CD4-positive, alpha-beta T cell treated with Interleukin-6 at 100 ng/mL for 8 hours (primary cell): ENCODE results near the gene DUSP8.
"Not testable (repeated sequence)": the region's sequence is repeated elsewhere in the genome, so short reads cannot be mapped to it uniquely, and the experiment has no call there.

ENCODE experiments used
- DNase-seq: peaks from one replicate; pipeline ENCODE4 v3.0.0-alpha.2; 2020; ENCODE audit warnings: mixed read lengths, low spot score

The DUSP8 gene

GRCh38 chr11:1586699-1587098 is 14.6 kb upstream of the DUSP8 start:
- no peak for DNase-seq

GRCh38 chr11:1584661-1585370 is 12.7 kb upstream of the DUSP8 start, which contains the start of gene KRTAP5-1:
Gene KRTAP5-1 (minus strand): TSS chr11:1585283. CDS start chr11:1585249, 34 bp downstream.
- DNase-seq = not testable (repeated sequence)

GRCh38 chr11:1582909-1583308 is 10.8 kb upstream of the DUSP8 start:
- DNase-seq = not testable (repeated sequence)

- no peak for DNase-seq
These were observed 9.9 kb upstream of the DUSP8 start for GRCh38 chr11:1581976-1582375.

GRCh38 chr11:1576825-1577224 is 4.8 kb upstream of the DUSP8 start:
- DNase-seq = no peak

GRCh38 chr11:1575756-1576155 is 3.7 kb upstream of the DUSP8 start:
- not testable (repeated sequence) for DNase-seq

- DNase-seq = no peak
These were observed 2.8 kb upstream of the DUSP8 start for GRCh38 chr11:1574933-1575242.

- peak; percentile 53 for DNase-seq
These were observed 2.3 kb upstream of the DUSP8 start for GRCh38 chr11:1574238-1574932.

- DNase-seq = no peak
These were observed 1.8 kb upstream of the DUSP8 start for GRCh38 chr11:1573903-1574237.

GRCh38 chr11:1573077-1573902 is 1.2 kb upstream of the DUSP8 start:
- peak; percentile 23 for DNase-seq

- no peak for DNase-seq
These were observed 293 bp downstream of the DUSP8 start for GRCh38 chr11:1571760-1572196.

- peak; percentile 45 for DNase-seq
These were observed 943 bp downstream of the DUSP8 start for GRCh38 chr11:1570896-1571759.

- DNase-seq = no peak
These were observed 1.6 kb downstream of the DUSP8 start for GRCh38 chr11:1570531-1570895.

GRCh38 chr11:1570001-1570453 is 2.0 kb downstream of the DUSP8 start:
- DNase-seq = no peak

GRCh38 chr11:1569251-1569780 is 2.8 kb downstream of the DUSP8 start:
- DNase-seq = no peak

GRCh38 chr11:1568441-1568911 is 3.6 kb downstream of the DUSP8 start:
- no peak for DNase-seq

GRCh38 chr11:1567721-1568100 is 4.4 kb downstream of the DUSP8 start:
- DNase-seq = no peak

- no peak for DNase-seq
These were observed 4.9 kb downstream of the DUSP8 start for GRCh38 chr11:1567052-1567720.

- no peak for DNase-seq
These were observed 5.6 kb downstream of the DUSP8 start for GRCh38 chr11:1566381-1567051.

- no peak for DNase-seq
These were observed 6.2 kb downstream of the DUSP8 start for GRCh38 chr11:1565904-1566247.
